ENCODE results near the gene NFIA. TPM values are rescaled to one million over a fixed set of nuclear protein-coding genes. Genes with fewer than 3 reads are reported as not detected.
"Not testable (repeated sequence)": the region's sequence is repeated elsewhere in the genome, so short reads cannot be mapped to it uniquely, and the experiment has no call there.

Gene NFIA
- total RNA-seq, 1 donor from 2014 or later: 1.5 TPM

GRCh38 chr1:61070054-61070453 is 12.3 kb upstream of the NFIA start:
- Mint-ChIP-seq H3K27me3 (ENCODE audit: low read depth) (peaks cover 33% of the 10 kb centered on the region), H3K36me3 (ENCODE audit: low read depth) (no peaks in the 10 kb centered on the region), H3K9me3 (no peaks in the 10 kb centered on the region), H3K27ac (no peak overlapping the region), H3K4me3 (ENCODE audit: low read depth) (no peak overlapping the region), H3K4me1 (ENCODE audit: low read depth) (no peaks in the 10 kb centered on the region)
- DNase-seq (ENCODE audit: low spot score): no peak
- intact Hi-C loops (cut with micrococcal nuclease): no loop called here

GRCh38 chr1:61071205-61072130 is 10.9 kb upstream of the NFIA start:
- no peaks in the 10 kb centered on the region for H3K9me3 Mint-ChIP-seq
- H3K36me3 Mint-ChIP-seq (ENCODE audit: low read depth): no peaks in the 10 kb centered on the region
- no peak overlapping the region for H3K4me3 Mint-ChIP-seq (ENCODE audit: low read depth)
- intact Hi-C loops (cut with micrococcal nuclease): no loop called here
- peaks cover 1% of the 10 kb centered on the region for H3K4me1 Mint-ChIP-seq (ENCODE audit: low read depth)
- H3K27me3 Mint-ChIP-seq (ENCODE audit: low read depth): peaks cover 31% of the 10 kb centered on the region
- H3K27ac Mint-ChIP-seq: no peak overlapping the region
- no peak for DNase-seq (ENCODE audit: low spot score)

GRCh38 chr1:61073871-61074270 is 8.5 kb upstream of the NFIA start:
- H3K4me3 Mint-ChIP-seq (ENCODE audit: low read depth): no peak overlapping the region
- intact Hi-C loops (cut with micrococcal nuclease): no loop called here
- H3K27ac Mint-ChIP-seq: no peak overlapping the region
- H3K36me3 Mint-ChIP-seq (ENCODE audit: low read depth): no peaks in the 10 kb centered on the region
- H3K27me3 Mint-ChIP-seq (ENCODE audit: low read depth): peaks cover 32% of the 10 kb centered on the region
- no peaks in the 10 kb centered on the region for H3K9me3 Mint-ChIP-seq
- peaks cover 21% of the 10 kb centered on the region for H3K4me1 Mint-ChIP-seq (ENCODE audit: low read depth)
- DNase-seq (ENCODE audit: low spot score): no peak

GRCh38 chr1:61075833-61076232 is 6.5 kb upstream of the NFIA start:
- intact Hi-C loops (cut with micrococcal nuclease): loop anchor here (5.0 kb wide), 1 partner anchor 256 kb away; no protein-coding TSS in a partner anchor
- not testable (repeated sequence) for H3K9me3 Mint-ChIP-seq; H3K4me3 Mint-ChIP-seq (ENCODE audit: low read depth); H3K27ac Mint-ChIP-seq; H3K36me3 Mint-ChIP-seq (ENCODE audit: low read depth); DNase-seq (ENCODE audit: low spot score)
- peaks cover 33% of the 10 kb centered on the region for H3K4me1 Mint-ChIP-seq (ENCODE audit: low read depth)
- H3K27me3 Mint-ChIP-seq (ENCODE audit: low read depth): peaks cover 41% of the 10 kb centered on the region

GRCh38 chr1:61076728-61077675 is 5.4 kb upstream of the NFIA start:
- peak overlapping the region; percentile 87 for H3K4me3 Mint-ChIP-seq (ENCODE audit: low read depth)
- H3K4me1 Mint-ChIP-seq (ENCODE audit: low read depth): peaks cover 38% of the 10 kb centered on the region
- no peaks in the 10 kb centered on the region for H3K36me3 Mint-ChIP-seq (ENCODE audit: low read depth)
- H3K27me3 Mint-ChIP-seq (ENCODE audit: low read depth): peaks cover 40% of the 10 kb centered on the region
- peak; percentile 62 for DNase-seq (ENCODE audit: low spot score)
- no peaks in the 10 kb centered on the region for H3K9me3 Mint-ChIP-seq
- H3K27ac Mint-ChIP-seq: peak overlapping the region; percentile 80
- intact Hi-C loops (cut with micrococcal nuclease): loop anchor here (5.0 kb wide), 1 partner anchor 255 kb away; no protein-coding TSS in a partner anchor

- intact Hi-C loops (cut with micrococcal nuclease): loop anchor here (1.0 to 5.0 kb wide), 2 partner anchors 25 to 254 kb away; no protein-coding TSS in a partner anchor
- Mint-ChIP-seq H3K4me1 (ENCODE audit: low read depth) (peaks cover 38% of the 10 kb centered on the region), H3K9me3 (no peaks in the 10 kb centered on the region), H3K27ac (peak overlapping the region; percentile 80), H3K36me3 (ENCODE audit: low read depth) (no peaks in the 10 kb centered on the region), H3K4me3 (ENCODE audit: low read depth) (peak overlapping the region; percentile 87), H3K27me3 (ENCODE audit: low read depth) (peaks cover 43% of the 10 kb centered on the region)
- peak; percentile 82 for DNase-seq (ENCODE audit: low spot score)
Measured at GRCh38 chr1:61077676-61078541, 4.5 kb upstream of the NFIA start.

- no peak overlapping the region for H3K4me3 Mint-ChIP-seq (ENCODE audit: low read depth)
- peaks cover 41% of the 10 kb centered on the region for H3K27me3 Mint-ChIP-seq (ENCODE audit: low read depth)
- peaks cover under 1% of the 10 kb centered on the region for H3K36me3 Mint-ChIP-seq (ENCODE audit: low read depth)
- H3K9me3 Mint-ChIP-seq: no peaks in the 10 kb centered on the region
- H3K4me1 Mint-ChIP-seq (ENCODE audit: low read depth): peaks cover 38% of the 10 kb centered on the region
- no peak overlapping the region for H3K27ac Mint-ChIP-seq
- intact Hi-C loops (cut with micrococcal nuclease): loop anchor here (1.0 to 5.0 kb wide), 2 partner anchors 25 to 254 kb away; no protein-coding TSS in a partner anchor
- no peak for DNase-seq (ENCODE audit: low spot score)
Measured at GRCh38 chr1:61078618-61079295, 3.6 kb upstream of the NFIA start.

GRCh38 chr1:61079296-61079897 is 3.0 kb upstream of the NFIA start:
- H3K4me3 Mint-ChIP-seq (ENCODE audit: low read depth): no peak overlapping the region
- intact Hi-C loops (cut with micrococcal nuclease): loop anchor here (5.0 kb wide), 1 partner anchor 253 kb away; no protein-coding TSS in a partner anchor
- no peak overlapping the region for H3K27ac Mint-ChIP-seq
- H3K27me3 Mint-ChIP-seq (ENCODE audit: low read depth): peaks cover 44% of the 10 kb centered on the region
- DNase-seq (ENCODE audit: low spot score): no peak
- H3K4me1 Mint-ChIP-seq (ENCODE audit: low read depth): peaks cover 45% of the 10 kb centered on the region
- peaks cover 2% of the 10 kb centered on the region for H3K36me3 Mint-ChIP-seq (ENCODE audit: low read depth)
- H3K9me3 Mint-ChIP-seq: no peaks in the 10 kb centered on the region

- H3K27me3 Mint-ChIP-seq (ENCODE audit: low read depth): peaks cover 49% of the 10 kb centered on the region
- H3K27ac Mint-ChIP-seq: no peak overlapping the region
- H3K4me3 Mint-ChIP-seq (ENCODE audit: low read depth): peak overlapping the region; percentile 13
- intact Hi-C loops (cut with micrococcal nuclease): loop anchor here (2.0 to 5.0 kb wide), 2 partner anchors 239 to 252 kb away; no protein-coding TSS in a partner anchor
- H3K36me3 Mint-ChIP-seq (ENCODE audit: low read depth): peaks cover 2% of the 10 kb centered on the region
- no peaks in the 10 kb centered on the region for H3K9me3 Mint-ChIP-seq
- DNase-seq (ENCODE audit: low spot score): no peak
- H3K4me1 Mint-ChIP-seq (ENCODE audit: low read depth): peaks cover 45% of the 10 kb centered on the region
Measured at GRCh38 chr1:61079898-61080336, 2.4 kb upstream of the NFIA start.

GRCh38 chr1:61080413-61081143 is 1.8 kb upstream of the NFIA start:
- no peak for DNase-seq (ENCODE audit: low spot score)
- no peaks in the 10 kb centered on the region for H3K9me3 Mint-ChIP-seq
- intact Hi-C loops (cut with micrococcal nuclease): loop anchor here (1.0 to 2.0 kb wide), 2 partner anchors 30 to 238 kb away; no protein-coding TSS in a partner anchor
- peak overlapping the region; percentile 11 for H3K4me3 Mint-ChIP-seq (ENCODE audit: low read depth)
- H3K27ac Mint-ChIP-seq: no peak overlapping the region
- H3K27me3 Mint-ChIP-seq (ENCODE audit: low read depth): peaks cover 55% of the 10 kb centered on the region
- peaks cover 45% of the 10 kb centered on the region for H3K4me1 Mint-ChIP-seq (ENCODE audit: low read depth)
- peaks cover 2% of the 10 kb centered on the region for H3K36me3 Mint-ChIP-seq (ENCODE audit: low read depth)

Data from activated T-helper 2 cell treated with anti-CD3 and anti-CD28 coated beads, Interferon-gamma antibody, Interleukin-2, Interleukin-4, amounts not matched to agents 10 μg/mL and 5 μg/mL and 100 μg/mL, durations not matched to agents 14 hours and 24 hours and 36 hours (primary cell).